Sigmoid colon (tissue), 4 donors: ENCODE measurements around the gene PTPRD.

Source experiments
- CTCF ChIP-seq, 4 experiments: fragments of 450-650 bp in 3 of 4; fragments of 200-600 bp in 1 of 4; IDR thresholded peaks; one replicate each; pipeline ENCODE4 v1.5.1; 2016 to 2019; ENCODE audit warnings: antibody characterized with exemption in 4 of 4, mild to moderate bottlenecking in 3 of 4, moderate library complexity in 2 of 4
- EP300 ChIP-seq, 4 donors: sonication (generic); formaldehyde crosslinking; IDR thresholded peaks; one replicate each; pipeline ENCODE4 v1.6.1; 2017; ENCODE audit warnings: antibody characterized with exemption in 4 of 4
- POLR2A ChIP-seq, 2 donors: fragments of 450-650 bp; IDR thresholded peaks; one replicate each; pipeline ENCODE4 v1.6.1; 2016; ENCODE audit warnings: antibody characterized with exemption in 2 of 2, mild to moderate bottlenecking in 2 of 2, moderate library complexity in 2 of 2
- POLR2AphosphoS5 ChIP-seq, 4 donors: sonication (generic); formaldehyde crosslinking; IDR thresholded peaks; one replicate each; pipeline ENCODE4 v1.6.1; 2017; ENCODE audit warnings: antibody characterized with exemption in 4 of 4

GRCh38 chr9:8858596-8859161 lies 1754.1 kb downstream of the PTPRD start:
- TF ChIP-seq CTCF (IDR thresholded peaks at IDR 0.05) (no peak), POLR2A (IDR thresholded peaks at IDR 0.05) (no peak), POLR2AphosphoS5 (IDR thresholded peaks at IDR 0.05) (no peak), EP300 (IDR thresholded peaks at IDR 0.05) (no peak)
